Amygdala (tissue), 56 donors: Measurements from ENCODE around the gene PHEX.
A peak's percentile ranks its signal among the peaks of the same experiment; 100 is the strongest.

Source experiments
- DNase-seq, 56 donors: peaks; one replicate each; lab custom pipeline; 2025; lab: John Stamatoyannopoulos, UW

The PHEX gene

DNA sequence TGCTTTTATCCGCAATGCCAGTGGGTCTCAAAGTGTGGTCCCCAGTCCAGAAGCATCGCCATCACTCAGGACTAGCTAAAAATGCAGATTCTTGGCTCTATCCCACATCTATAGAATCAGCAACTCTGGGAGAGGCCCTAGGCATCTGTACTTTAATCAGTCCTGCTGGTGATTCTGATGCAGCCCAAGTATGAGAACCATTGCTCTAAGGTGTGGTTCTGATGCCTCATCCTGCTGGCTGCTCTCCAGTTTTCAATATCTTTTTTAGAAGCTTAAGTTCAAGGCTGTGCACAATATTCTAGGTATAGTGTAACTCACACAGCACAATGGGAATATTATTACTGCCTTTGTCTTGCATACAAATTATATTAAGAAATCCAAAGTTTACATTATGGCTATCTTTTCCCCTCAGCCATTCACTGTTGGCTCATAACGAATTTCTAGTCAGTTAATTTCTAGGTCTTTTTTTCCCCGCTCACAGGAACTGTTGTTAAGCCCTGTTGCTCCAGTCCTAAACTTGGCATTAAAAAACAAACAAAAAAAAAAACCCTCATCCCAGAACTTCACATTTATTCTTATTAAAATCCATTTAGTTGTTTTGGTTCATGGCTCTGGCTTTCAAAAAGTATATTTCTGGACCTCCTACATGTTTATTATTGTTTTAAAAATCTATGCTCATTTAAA is 109.1 kb downstream of the PHEX start:
- no peak for DNase-seq

DNA sequence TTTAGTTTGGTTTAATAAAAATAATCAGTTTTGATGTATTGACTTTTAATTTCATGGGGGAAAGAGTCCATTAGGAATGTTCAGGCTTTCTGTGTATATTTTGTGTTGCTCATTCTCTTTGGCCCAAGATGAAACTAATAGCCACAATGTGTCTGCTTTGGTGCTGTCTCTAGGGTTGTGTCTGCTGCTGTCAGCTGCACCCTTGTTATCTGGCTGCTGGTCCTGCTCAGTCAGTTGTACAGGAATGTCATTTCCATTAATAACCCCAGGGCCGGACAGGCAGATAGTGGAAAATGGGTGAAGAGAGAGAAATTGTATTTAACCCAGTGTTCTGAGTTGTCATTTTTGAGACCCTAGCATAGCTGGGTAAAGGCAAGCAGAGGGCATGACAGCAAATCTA is 115.1 kb downstream of the PHEX start:
- no peak for DNase-seq

- no peak for DNase-seq
Measured at GRCh38 chrX:22147942-22148341, 115.8 kb downstream of the PHEX start.

DNA sequence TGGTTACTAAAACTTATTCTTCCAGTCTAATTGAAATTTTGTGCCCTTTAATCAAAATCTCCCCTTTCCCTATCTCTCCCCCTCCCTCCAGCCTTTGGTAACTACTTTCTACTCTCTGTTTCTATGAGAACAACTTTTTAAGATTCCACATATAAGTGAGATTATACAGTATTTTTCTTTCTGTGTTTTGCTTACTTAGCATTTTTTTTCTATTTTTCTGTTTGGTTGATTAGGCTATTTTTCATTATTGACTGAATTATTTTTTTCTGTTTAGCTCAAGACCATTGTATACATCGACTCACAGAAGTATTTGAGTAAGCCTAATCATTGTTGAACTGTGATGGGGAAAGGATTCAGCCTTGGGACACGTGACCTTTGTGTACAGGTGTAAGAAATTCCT is 116.4 kb downstream of the PHEX start:
- DNase-seq: no peak

DNA sequence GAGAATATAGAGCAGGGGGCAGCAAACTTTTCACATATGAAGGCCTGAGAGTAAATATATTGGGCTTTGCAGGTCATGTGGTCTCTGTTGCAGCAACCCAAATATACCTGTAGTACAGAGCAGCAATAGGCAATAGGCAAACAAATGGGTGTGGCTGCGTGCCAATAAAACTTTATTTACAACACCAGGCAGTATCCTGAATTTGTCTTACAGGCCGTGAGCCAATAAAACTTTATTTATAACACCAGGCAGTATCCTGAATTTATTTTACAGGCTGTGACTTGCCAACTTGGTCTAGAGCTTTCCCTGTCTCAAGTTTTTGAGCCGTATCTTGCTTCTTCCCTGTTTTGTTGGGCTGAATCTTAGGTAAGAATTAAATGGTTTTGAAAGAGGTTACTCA is 118.2 kb downstream of the PHEX start:
- no peak for DNase-seq

- no peak for DNase-seq
Measured at GRCh38 chrX:22155126-22155525, 123.0 kb downstream of the PHEX start.

GRCh38 chrX:22159071-22159470 is 126.9 kb downstream of the PHEX start:
- DNase-seq: no peak

DNA sequence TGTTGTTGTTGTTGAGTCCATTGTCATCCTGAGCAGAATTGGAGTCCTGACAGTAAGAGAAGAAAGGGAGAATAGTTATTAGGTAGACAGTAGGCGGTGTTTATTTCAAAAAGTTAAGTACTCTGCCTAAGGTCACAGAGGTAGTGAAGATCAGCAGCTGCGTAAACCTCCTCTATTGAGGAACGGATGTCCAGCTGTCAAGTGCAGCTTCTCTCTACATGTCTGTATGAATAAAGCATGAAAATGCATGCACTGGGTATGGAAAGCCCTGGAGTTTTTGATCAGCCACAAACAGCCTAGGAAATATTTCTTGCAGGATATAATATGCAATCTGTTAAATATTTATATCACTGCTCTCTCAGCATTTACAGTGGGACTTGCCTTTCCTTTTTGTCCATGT is 131.2 kb downstream of the PHEX start:
- DNase-seq: no peak

- no peak for DNase-seq
Measured at GRCh38 chrX:22164770-22165388, 132.8 kb downstream of the PHEX start.

- DNase-seq: no peak
Measured at GRCh38 chrX:22165732-22166457, 133.8 kb downstream of the PHEX start.

DNA sequence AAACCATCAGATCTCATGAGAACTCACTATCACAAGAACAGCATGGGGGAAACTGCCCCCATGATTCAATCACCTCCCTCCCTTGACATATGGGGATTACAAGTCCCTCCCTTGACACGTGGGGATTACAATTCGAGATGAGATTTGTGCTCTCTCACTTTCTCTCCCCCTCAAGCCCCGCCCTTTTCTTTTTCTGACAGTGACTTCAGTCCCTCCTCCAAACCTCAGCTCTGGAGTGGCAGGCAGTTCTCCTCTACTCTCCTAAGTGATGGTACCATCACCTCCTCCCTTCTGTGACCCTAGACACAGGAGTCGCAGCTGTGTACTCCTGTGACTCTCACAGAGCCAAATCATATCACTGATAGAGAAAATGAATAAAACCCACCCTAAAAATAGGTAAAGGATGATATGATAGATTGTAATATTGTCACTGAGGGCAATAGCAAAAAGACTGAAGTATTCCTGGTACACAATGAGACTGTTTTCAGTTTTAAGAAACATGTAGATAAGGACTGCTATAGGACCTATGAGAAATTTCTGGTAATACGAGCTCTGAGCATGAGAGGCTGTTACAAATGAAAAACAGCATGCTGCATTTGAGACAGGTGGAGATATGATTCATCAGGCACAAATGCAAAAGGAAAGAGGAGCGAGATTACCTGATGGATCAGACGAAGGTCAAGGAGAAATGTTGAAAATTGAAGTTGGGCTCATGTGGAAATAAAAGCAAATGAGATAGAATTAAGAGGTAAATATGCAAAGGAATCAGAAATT is 139.3 kb downstream of the PHEX start:
- DNase-seq: no peak

- no peak for DNase-seq
Measured at GRCh38 chrX:22173966-22174365, 141.8 kb downstream of the PHEX start.

DNA sequence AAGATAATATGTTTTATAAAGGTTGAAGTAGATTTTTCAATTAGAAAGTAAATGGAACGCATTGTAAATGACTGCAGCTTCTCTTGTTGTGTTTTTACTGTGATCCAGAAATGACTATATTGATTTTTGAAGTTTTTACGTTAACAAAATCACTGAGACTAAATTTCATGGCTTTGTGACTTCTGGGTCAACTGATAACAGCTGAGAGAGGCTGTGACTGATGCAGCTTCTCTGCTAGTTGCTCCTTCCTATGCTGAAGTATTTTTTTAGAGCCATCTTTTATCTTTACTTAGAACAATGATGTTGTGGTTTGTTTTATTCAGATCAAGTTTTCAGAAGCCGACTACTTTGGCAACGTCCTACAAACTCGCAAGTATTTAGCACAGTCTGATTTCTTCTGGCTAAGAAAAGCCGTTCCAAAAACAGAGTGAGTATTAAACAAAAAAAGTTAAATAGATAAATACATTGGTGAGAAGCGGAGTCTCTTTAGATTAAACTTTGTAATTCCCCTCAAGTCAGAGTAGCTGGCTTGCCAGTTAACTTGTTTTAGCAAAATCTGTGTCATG is 145.9 kb downstream of the PHEX start:
- DNase-seq: no peak

- DNase-seq: no peak
Measured at GRCh38 chrX:22184096-22184495, 152.0 kb downstream of the PHEX start.

DNA sequence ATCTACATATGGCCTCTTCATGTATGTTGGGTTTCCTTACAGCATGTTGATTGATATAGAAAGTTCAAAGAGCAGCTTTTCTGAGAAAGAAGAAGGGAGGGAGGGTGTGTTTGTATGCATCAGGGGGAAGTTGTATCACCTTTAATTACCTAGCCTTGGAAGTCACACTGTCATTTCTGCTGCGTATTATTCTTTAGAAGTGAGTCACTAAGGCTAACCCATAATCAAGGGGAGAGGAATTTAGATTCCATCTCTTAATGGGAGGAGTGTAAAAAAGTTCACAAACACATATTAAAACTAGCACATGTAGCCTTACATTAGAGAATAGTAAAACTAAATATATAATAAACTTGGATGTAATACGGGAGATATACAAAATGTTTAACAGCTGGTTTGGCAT is 154.0 kb downstream of the PHEX start:
- no peak for DNase-seq

GRCh38 chrX:22192419-22193060 is 160.4 kb downstream of the PHEX start:
- DNase-seq: peak in 45 of 56 donors; percentile 0 to 65 (median 5)

GRCh38 chrX:22193851-22194659 is 161.9 kb downstream of the PHEX start:
- DNase-seq: no peak

GRCh38 chrX:22194660-22194945 is 162.5 kb downstream of the PHEX start:
- no peak for DNase-seq

GRCh38 chrX:22196149-22196548 is 164.0 kb downstream of the PHEX start:
- DNase-seq: no peak

- no peak for DNase-seq
Measured at GRCh38 chrX:22202251-22202650, 170.1 kb downstream of the PHEX start.
